Vagina (tissue), 2 donors: ENCODE measurements around the gene SUSD3. TPM values are rescaled to one million over a fixed set of nuclear protein-coding genes. Genes with fewer than 3 reads are reported as not detected.

Experiments used
- DNase-seq, 2 donors: peaks; one replicate each; pipeline ENCODE4 v3.0.0-alpha.2; 2017; ENCODE audit errors: extremely low spot score in 2 of 2
- H3K27ac ChIP-seq: fragments of 200-600 bp; sonication (generic); one replicate; pipeline ENCODE4 v1.5.1; 2019
- H3K27me3 ChIP-seq: fragments of 200-600 bp; sonication (generic); one replicate; pipeline ENCODE4 v1.5.1; 2019
- H3K36me3 ChIP-seq, 2 donors: fragments of 200-600 bp; sonication (generic); one replicate each; pipeline ENCODE4 v1.5.1; 2017 to 2019
- H3K4me1 ChIP-seq: fragments of 200-600 bp; sonication (generic); one replicate; pipeline ENCODE4 v1.5.1; 2019
- H3K4me3 ChIP-seq, 2 donors: fragments of 200-600 bp; sonication (generic); 1 replicate in 1 of 2; 2 replicates in 1 of 2; pipeline ENCODE4 v1.5.1; 2016 to 2019
- H3K9me3 ChIP-seq: fragments of 200-600 bp; sonication (generic); one replicate; pipeline ENCODE4 v1.5.1; 2019
- CTCF ChIP-seq, 3 experiments: fragments of 450-650 bp in 2 of 3; fragments of 200-600 bp in 1 of 3; sonication (generic) in 1 of 3; IDR thresholded peaks; one replicate each; pipeline ENCODE4 v1.5.1; 2017 to 2019; ENCODE audit warnings: antibody characterized with exemption in 3 of 3, mild to moderate bottlenecking in 2 of 3, moderate library complexity in 2 of 3
- POLR2A ChIP-seq, 2 donors: fragments of 450-650 bp; IDR thresholded peaks; one replicate each; pipeline ENCODE4 v1.6.1; 2017; ENCODE audit warnings: antibody characterized with exemption in 2 of 2, mild to moderate bottlenecking in 2 of 2, moderate library complexity in 2 of 2
- POLR2AphosphoS5 ChIP-seq, 2 donors: sonication (generic); formaldehyde crosslinking; IDR thresholded peaks; one replicate each; pipeline ENCODE4 v1.9.0; 2017; ENCODE audit warnings: antibody characterized with exemption in 2 of 2, mild to moderate bottlenecking in 2 of 2, low read depth in 1 of 2; ENCODE audit not compliant: insufficient read depth in 1 of 2
- intact Hi-C: fragments of 100-400 bp; cut with DNase I; formaldehyde crosslinking; loops from one replicate; pipeline ENCODE4 v1.15.1; 2023
- total RNA-seq: library from RNA; depleted of rRNA; stranded (reverse); fragments of >200 nt; gene quantifications from one replicate; pipeline ENCODE4 v1.2.3, GENCODE V29; 2016

The SUSD3 gene
- total RNA-seq, 1 donor from 2014 or later = 25.0 TPM

DNA sequence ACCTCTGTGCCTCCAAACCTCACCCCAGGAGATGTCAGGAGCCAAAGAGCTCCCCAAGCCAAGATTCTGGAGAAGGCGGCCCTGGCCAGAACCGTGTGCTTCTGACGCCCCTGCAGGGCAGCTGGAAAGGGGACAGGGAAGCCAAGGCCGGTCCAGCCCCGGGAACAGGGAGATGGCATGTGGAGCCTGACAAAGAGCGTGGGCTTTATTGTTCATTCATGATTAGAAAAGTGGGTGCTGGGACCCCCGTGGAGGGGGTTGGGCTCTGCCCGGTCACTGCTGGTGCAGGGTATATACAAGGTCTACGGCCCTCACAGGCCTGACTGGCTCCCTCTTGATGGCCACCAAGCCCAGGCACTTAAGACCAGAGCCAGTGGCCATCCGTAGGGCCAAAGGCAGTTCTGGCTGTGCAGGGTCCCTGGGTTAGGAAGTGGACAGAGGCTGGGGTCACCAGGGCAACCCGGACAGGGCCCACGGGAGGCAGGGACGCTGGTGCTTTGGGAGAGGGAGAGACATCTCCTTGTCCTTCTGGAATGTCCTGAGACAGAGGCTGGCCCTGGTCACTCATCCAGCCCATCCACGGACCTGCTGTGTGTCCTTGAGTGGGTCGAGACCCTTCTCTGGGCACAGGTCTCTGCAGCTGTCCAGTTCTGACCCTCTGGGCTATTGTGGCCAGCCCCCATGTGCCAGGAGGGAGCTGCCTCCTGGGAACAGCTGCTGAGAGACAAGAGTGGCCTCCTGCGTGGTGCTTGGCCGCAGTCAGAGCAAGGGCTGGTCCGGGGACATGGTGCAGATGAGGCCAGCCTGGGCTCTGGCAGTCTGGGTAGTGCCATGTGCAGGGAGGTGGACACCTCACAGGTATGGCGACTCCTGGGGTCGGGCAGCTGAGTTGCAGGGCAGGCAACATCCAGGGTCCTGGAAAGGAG lies 63.1 kb downstream of the SUSD3 start:
- Histone ChIP-seq H3K36me3 (peaks cover 0 to 23% of the 10 kb centered on the region in 2 donors), H3K4me3 (no peak overlapping the region), H3K27me3 (no peaks in the 10 kb centered on the region), H3K4me1 (peaks cover 30% of the 10 kb centered on the region), H3K9me3 (no peaks in the 10 kb centered on the region), H3K27ac (no peak overlapping the region)
- no peak for DNase-seq
- TF ChIP-seq CTCF (IDR thresholded peaks at IDR 0.05) (no peak), POLR2AphosphoS5 (IDR thresholded peaks at IDR 0.05; ENCODE audit: insufficient read depth in 1 of 2, low read depth in 1 of 2) (no peak), POLR2A (IDR thresholded peaks at IDR 0.05) (no peak)
- intact Hi-C loops = no loop called here

GRCh38 chr9:93122721-93123221 lies 64.3 kb downstream of the SUSD3 start:
- TF ChIP-seq POLR2A (IDR thresholded peaks at IDR 0.05) (no peak), CTCF (IDR thresholded peaks at IDR 0.05) (no peak), POLR2AphosphoS5 (IDR thresholded peaks at IDR 0.05; ENCODE audit: insufficient read depth in 1 of 2, low read depth in 1 of 2) (no peak)
- Histone ChIP-seq H3K4me3 (no peak overlapping the region), H3K9me3 (no peaks in the 10 kb centered on the region), H3K36me3 (peaks cover 0 to 23% of the 10 kb centered on the region in 2 donors), H3K4me1 (peaks cover 42% of the 10 kb centered on the region), H3K27me3 (no peaks in the 10 kb centered on the region), H3K27ac (no peak overlapping the region)
- intact Hi-C loops = no loop called here
- no peak for DNase-seq

DNA sequence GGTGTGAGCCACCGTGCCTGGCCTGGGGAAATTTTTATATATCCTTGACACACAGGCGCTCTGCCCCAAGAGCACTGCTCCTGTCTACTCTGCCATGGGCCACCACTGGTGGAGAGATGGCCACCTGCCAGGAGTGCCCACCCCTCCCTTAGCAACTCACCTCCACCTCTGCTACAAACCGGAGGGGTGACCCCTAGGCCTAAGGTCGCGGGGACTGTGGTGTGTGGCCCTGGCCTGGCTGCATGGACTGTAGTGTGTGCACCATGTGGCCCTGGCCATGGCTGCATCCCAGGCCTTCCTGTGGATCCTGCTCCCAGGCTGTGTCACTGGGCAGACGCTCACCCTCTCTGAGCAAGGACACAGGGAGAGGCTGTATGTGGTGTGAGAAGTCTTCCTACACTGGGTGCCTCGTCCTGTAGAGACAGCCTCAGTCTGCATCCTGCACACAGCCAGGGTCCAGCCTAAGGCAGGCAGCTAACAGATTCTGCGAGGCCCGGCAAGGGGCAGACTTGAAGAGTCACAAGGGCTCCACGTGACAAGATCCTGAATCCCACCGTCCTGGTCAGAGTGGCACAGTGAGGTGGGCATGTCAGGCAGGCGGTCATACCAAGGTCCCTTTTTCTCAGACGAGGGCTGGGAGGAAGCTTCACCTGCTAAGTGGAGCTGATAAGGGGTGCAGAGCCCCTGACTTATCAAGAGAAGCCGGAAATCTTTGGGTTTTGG lies 65.2 kb downstream of the SUSD3 start:
- H3K27ac ChIP-seq = no peak overlapping the region
- TF ChIP-seq POLR2A (IDR thresholded peaks at IDR 0.05) = no peak
- no peak for TF ChIP-seq POLR2AphosphoS5 (IDR thresholded peaks at IDR 0.05; ENCODE audit: insufficient read depth in 1 of 2, low read depth in 1 of 2)
- TF ChIP-seq CTCF (IDR thresholded peaks at IDR 0.05) = no peak
- H3K4me1 ChIP-seq = peaks cover 51% of the 10 kb centered on the region
- intact Hi-C loops = no loop called here
- DNase-seq = no peak
- no peaks in the 10 kb centered on the region for H3K9me3 ChIP-seq
- H3K36me3 ChIP-seq = peaks cover 0 to 23% of the 10 kb centered on the region in 2 donors
- H3K4me3 ChIP-seq = no peak overlapping the region
- no peaks in the 10 kb centered on the region for H3K27me3 ChIP-seq

GRCh38 chr9:93124793-93125192 lies 66.3 kb downstream of the SUSD3 start:
- no peak overlapping the region for H3K4me3 ChIP-seq
- H3K36me3 ChIP-seq = peaks cover 0 to 23% of the 10 kb centered on the region in 2 donors
- peak in 1 of 2 donors; percentile 86 for DNase-seq
- no peaks in the 10 kb centered on the region for H3K9me3 ChIP-seq
- intact Hi-C loops = no loop called here
- TF ChIP-seq POLR2AphosphoS5 (IDR thresholded peaks at IDR 0.05; ENCODE audit: insufficient read depth in 1 of 2, low read depth in 1 of 2) (no peak), CTCF (IDR thresholded peaks at IDR 0.05) (no peak), POLR2A (IDR thresholded peaks at IDR 0.05) (no peak)
- no peak overlapping the region for H3K27ac ChIP-seq
- H3K4me1 ChIP-seq = peaks cover 57% of the 10 kb centered on the region
- H3K27me3 ChIP-seq = no peaks in the 10 kb centered on the region
